Gastroesophageal sphincter (tissue), 3 donors: ENCODE results near the gene TTL.

Experiments
- EP300 ChIP-seq: sonication (generic); formaldehyde crosslinking; IDR thresholded peaks from one replicate; pipeline ENCODE4 v1.6.1; 2017; ENCODE audit warnings: antibody characterized with exemption, mild to moderate bottlenecking
- POLR2AphosphoS5 ChIP-seq: sonication (generic); formaldehyde crosslinking; IDR thresholded peaks from one replicate; pipeline ENCODE4 v1.6.1; 2017; ENCODE audit warnings: antibody characterized with exemption
- TF ChIP-seq, protein P1 (sequence below), 4 experiments: fragments of 200-600 bp in 2 of 4; fragments of 450-650 bp in 2 of 4; sonication (generic) in 1 of 4; IDR thresholded peaks; one replicate each; pipeline ENCODE4 v1.5.1; 2017 to 2019; ENCODE audit warnings: antibody characterized with exemption in 4 of 4, mild to moderate bottlenecking in 2 of 4, moderate library complexity in 2 of 4

DNA sequence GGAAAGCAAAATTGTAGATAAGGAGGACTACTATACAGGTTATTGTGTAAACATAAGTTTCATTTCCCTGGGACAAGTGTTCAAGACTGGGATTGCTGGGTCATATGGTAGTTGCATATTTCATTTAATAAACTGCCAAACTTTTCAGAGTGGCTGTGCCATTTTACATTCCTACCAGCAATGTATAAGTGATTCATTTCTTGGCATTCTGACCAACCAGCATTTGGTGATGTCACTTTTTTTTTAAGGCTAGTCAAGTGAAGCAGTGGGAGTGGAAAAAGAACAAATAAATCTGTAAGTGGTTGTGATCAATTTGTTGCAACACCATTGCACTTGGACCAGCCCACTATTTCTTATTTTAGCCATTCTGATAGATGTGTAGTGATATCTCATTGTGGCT, 97.3 kb downstream of the TTL start:
- TF ChIP-seq, protein P1, sequence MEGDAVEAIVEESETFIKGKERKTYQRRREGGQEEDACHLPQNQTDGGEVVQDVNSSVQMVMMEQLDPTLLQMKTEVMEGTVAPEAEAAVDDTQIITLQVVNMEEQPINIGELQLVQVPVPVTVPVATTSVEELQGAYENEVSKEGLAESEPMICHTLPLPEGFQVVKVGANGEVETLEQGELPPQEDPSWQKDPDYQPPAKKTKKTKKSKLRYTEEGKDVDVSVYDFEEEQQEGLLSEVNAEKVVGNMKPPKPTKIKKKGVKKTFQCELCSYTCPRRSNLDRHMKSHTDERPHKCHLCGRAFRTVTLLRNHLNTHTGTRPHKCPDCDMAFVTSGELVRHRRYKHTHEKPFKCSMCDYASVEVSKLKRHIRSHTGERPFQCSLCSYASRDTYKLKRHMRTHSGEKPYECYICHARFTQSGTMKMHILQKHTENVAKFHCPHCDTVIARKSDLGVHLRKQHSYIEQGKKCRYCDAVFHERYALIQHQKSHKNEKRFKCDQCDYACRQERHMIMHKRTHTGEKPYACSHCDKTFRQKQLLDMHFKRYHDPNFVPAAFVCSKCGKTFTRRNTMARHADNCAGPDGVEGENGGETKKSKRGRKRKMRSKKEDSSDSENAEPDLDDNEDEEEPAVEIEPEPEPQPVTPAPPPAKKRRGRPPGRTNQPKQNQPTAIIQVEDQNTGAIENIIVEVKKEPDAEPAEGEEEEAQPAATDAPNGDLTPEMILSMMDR (IDR thresholded peaks at IDR 0.05) = no peak
- no peak for TF ChIP-seq POLR2AphosphoS5
- no peak for TF ChIP-seq EP300
